ENCODE data around the gene DCP2.
A peak's percentile ranks its signal among the peaks of the same experiment; 100 is the strongest.

The DCP2 gene

DNA sequence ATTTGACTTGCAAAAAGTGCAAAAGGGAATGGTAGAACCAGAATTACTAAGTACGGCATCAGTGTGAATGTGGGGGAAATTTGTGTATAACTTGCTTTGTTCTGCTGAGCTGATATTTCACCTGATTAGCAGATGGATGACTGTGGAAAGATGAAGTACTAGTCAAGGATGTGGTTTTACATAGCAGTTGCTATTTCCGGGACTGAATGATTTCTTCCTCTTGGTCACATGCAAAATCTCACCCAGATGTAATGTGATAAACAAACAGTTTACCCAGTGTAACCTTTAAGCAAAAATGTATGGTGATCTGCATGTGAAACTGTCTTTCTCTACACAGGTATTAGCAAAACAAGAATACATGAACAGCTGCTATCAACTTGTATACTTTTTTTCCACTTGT, 46.1 kb downstream of the DCP2 start:
- peak; percentile 52 for DNase-seq (ENCODE audit: low read depth)

DNA sequence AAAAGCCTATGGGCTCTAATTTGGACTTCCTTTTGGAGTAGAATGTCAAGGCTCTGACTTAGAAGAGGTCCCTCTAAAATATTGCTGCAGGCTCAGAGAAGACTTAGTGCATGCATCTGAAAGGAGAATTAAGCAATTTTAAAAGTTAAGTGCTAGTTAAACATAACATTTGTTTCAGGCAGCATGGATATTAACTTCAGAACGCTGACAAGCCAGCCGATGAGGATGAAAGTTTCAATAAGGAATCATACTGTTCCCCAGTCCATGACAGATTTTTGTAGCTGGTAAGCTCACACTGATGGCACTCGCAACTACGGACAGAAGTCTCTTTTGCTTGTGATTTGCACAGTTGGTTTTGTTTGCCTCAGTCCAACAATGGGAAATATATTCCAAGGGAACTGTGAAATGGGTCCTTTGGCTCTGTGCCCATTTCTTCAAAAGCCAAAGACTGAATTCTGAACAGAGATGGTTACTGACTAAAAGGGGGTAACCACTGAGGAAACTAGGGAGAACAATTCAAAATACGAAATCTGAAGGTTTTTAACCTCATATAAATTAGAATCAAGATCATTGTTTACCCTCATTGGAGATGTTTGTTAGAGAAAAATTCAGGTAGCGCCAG, 47.6 kb downstream of the DCP2 start:
- no peak for DNase-seq (ENCODE audit: low read depth)

GRCh38 chr5:113025596-113025995, 49.0 kb downstream of the DCP2 start:
- DNase-seq (ENCODE audit: low read depth), result no peak

DNA sequence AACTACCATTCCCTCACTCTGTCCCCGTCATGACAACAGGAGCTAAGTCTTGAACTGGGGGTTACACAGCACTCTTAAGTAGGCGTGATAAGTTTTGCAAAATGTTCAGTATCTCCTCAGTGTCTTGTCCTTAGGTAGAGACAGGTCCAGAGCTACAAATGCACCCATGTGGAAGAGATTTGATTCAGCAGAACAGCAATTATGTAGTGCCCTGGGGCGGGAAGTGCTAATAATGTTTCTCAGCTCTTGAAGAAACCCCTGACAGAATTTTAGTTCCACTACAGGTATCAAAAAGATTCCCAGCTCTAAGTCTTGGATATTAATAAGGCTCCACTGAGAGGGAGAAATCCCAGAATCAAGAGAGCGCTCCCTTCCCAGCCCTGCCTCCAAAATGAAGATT, 49.6 kb downstream of the DCP2 start:
- DNase-seq (ENCODE audit: low read depth), result no peak

- no peak for DNase-seq (ENCODE audit: low read depth)
Observed at GRCh38 chr5:113027015-113027414, 50.4 kb downstream of the DCP2 start.

- no peak for DNase-seq (ENCODE audit: low read depth)
Observed at GRCh38 chr5:113027431-113027830, 50.8 kb downstream of the DCP2 start.

GRCh38 chr5:113029614-113030013, 53.0 kb downstream of the DCP2 start:
- DNase-seq (ENCODE audit: low read depth), result peak; percentile 44

GRCh38 chr5:113031104-113031503, 54.5 kb downstream of the DCP2 start:
- DNase-seq (ENCODE audit: low read depth), result no peak

- DNase-seq (ENCODE audit: low read depth), result no peak
Observed at GRCh38 chr5:113031557-113031956, 55.0 kb downstream of the DCP2 start.

DNA sequence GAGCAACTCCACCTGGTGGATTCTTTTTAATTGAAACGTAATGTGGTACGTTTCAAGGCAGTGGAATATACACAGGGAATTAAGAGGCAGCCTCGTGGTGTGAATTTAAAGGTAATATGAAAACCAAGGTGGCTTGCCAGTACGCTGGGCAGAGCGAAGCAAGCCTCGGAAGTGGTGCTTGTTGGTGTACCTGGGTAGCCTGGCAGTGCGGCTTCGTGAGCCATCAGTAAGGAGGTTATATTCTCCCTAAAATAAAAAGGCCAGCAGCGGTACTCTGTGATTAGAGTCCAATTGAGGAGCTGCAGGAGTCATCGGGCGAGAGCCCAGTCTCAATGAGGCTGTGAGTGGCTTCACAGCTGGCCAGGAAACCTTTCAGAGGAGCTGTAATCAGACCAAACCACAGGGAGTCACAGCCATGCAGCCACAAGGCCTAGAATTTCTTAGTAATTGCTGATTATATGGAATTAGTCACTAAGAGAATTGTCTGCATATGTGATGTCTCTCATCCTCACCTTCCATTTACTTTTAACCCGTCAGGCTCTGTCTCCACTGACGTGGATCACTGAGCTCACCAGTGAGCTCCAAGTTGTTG, 57.7 kb downstream of the DCP2 start:
- peak; percentile 72 for DNase-seq (ENCODE audit: low read depth)

GRCh38 chr5:113035096-113035495, 58.5 kb downstream of the DCP2 start:
- DNase-seq (ENCODE audit: low read depth), result no peak

DNA sequence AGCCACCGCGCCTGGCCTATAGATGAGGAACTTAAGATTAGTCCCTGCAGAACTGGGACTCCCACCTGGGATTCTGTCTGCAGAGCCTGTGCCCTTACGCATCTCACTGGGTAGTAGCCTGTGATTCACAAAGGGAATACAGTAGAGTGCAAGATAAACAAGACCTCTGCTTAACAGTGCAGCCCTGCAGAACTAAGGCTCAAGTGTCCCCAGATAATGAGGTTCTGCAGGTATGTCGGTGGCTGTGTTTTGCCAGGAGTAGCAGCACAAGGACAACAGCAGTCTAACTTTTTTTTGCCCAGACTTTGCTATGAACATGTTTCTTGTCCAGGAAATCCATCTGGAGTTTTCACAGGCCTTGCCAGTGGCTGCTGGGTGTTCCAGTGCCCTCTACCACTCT, 59.7 kb downstream of the DCP2 start:
- DNase-seq (ENCODE audit: low read depth), result no peak

GRCh38 chr5:113036826-113037225, 60.2 kb downstream of the DCP2 start:
- DNase-seq (ENCODE audit: low read depth), result no peak

DNA sequence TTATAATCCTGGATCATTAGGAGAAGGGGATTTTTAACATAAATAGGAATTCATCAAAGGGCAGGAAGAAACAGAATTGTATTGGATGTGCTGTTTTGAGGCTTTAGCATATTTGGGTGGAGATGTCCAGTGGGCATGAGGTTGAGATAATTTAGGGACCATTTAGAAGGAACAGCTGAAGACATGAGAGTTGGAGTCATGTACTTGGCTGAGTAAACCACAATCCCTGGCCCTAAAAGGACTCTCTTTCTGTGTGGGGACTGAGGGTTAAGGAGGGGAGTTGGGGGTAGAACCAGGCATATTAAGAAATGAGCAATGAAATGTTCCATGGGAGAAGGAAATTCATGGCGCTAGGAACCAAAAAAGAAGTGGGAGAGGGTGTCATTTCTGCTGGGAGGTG, 61.5 kb downstream of the DCP2 start:
- DNase-seq (ENCODE audit: low read depth), result no peak

- no peak for DNase-seq (ENCODE audit: low read depth)
Observed at GRCh38 chr5:113038714-113039113, 62.1 kb downstream of the DCP2 start.

DNA sequence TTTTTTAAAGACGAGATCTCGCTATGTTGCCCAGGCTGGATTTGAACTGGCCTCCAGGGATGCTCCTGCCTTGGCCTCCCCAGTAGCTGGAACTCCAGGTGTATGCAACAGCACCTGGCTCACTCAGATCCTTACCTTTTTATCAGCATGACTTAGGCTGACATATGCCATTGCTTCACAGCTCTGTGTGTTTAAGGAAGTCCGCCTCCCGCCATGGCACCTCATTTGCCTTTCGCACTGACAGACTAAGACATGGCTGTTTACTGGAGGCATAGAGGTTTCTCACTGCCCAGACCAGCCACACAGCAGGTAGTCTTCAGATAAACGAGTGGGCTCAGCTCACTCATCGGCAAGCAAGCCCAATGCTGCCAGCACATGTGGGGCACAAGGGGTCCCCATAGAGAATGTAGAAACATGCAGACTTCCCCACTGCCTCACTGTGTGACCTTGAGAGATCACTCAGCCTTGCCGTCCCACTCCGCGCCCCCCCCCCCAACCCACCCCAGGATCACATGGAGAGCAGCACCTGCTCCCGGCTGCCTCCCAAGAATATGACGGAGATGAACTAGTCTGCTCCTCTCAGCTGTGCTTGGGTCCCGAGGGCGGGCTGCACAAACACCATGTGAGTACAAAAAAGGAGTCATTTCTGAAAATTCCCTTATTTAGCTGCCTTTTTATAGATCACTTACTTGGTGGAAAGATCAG, 62.8 kb downstream of the DCP2 start:
- no peak for DNase-seq (ENCODE audit: low read depth)

- no peak for DNase-seq (ENCODE audit: low read depth)
Observed at GRCh38 chr5:113039934-113040285, 63.3 kb downstream of the DCP2 start.

- no peak for DNase-seq (ENCODE audit: low read depth)
Observed at GRCh38 chr5:113040672-113041260, 64.2 kb downstream of the DCP2 start.

GRCh38 chr5:113042491-113043243, 66.1 kb downstream of the DCP2 start:
- DNase-seq (ENCODE audit: low read depth), result peak; percentile 50

- peak; percentile 50 for DNase-seq (ENCODE audit: low read depth)
Observed at GRCh38 chr5:113043491-113043931, 66.9 kb downstream of the DCP2 start.

- no peak for DNase-seq (ENCODE audit: low read depth)
Observed at GRCh38 chr5:113044776-113045465, 68.3 kb downstream of the DCP2 start.

GRCh38 chr5:113047234-113047633, 70.6 kb downstream of the DCP2 start:
- peak; percentile 50 for DNase-seq (ENCODE audit: low read depth)

All from amniotic epithelial cell (primary cell).